Tibial nerve (tissue), 4 donors: ENCODE data around the gene H3-3A. TPM values are rescaled to one million over a fixed set of nuclear protein-coding genes. Genes with fewer than 3 reads are reported as not detected.

ENCODE experiments used
- DNase-seq, 2 donors: peaks; one replicate each; pipeline ENCODE4 v3.0.0-alpha.2; 2019; ENCODE audit warnings: low spot score in 2 of 2
- H3K27ac ChIP-seq, 4 donors: fragments of 200-600 bp; sonication (generic) in 3 of 4; one replicate each; pipeline ENCODE4 v1.5.1; 2017 to 2019; ENCODE audit warnings: mild to moderate bottlenecking in 1 of 4
- H3K27me3 ChIP-seq, 2 donors: fragments of 200-600 bp; sonication (generic) in 1 of 2; one replicate each; pipeline versions ENCODE4 v1.5.1 to v1.6.0; 2017 to 2019
- H3K36me3 ChIP-seq, 3 donors: fragments of 200-600 bp; sonication (generic); one replicate each; pipeline ENCODE4 v1.5.1; 2018 to 2019
- H3K4me1 ChIP-seq, 4 donors: fragments of 200-600 bp; sonication (generic) in 3 of 4; one replicate each; pipeline ENCODE4 v1.5.1; 2017 to 2019
- H3K4me3 ChIP-seq, 4 donors: fragments of 200-600 bp; sonication (generic) in 3 of 4; one replicate each; pipeline ENCODE4 v1.5.1; 2017 to 2019; ENCODE audit warnings: mild to moderate bottlenecking in 1 of 4, moderate library complexity in 1 of 4
- H3K9me3 ChIP-seq, 4 donors: fragments of 200-600 bp; sonication (generic) in 3 of 4; one replicate each; pipeline ENCODE4 v1.5.1; 2017 to 2019
- EP300 ChIP-seq, 2 donors: sonication (generic); formaldehyde crosslinking; IDR thresholded peaks; one replicate each; pipeline ENCODE4 v1.6.1; 2017; ENCODE audit warnings: antibody characterized with exemption in 2 of 2, mild to moderate bottlenecking in 1 of 2
- POLR2A ChIP-seq, 2 donors: fragments of 450-650 bp; IDR thresholded peaks; one replicate each; pipeline ENCODE4 v1.6.1; 2017; ENCODE audit warnings: antibody characterized with exemption in 2 of 2, mild to moderate bottlenecking in 2 of 2, moderate library complexity in 2 of 2
- WGBS, 2 donors: methylation state at CpG; one replicate each; pipeline ENCODE4 v1.1.5; 2018; 5-methylcytosine and 5-hydroxymethylcytosine counted together
- total RNA-seq, 4 donors: library from RNA; depleted of rRNA; stranded (reverse); fragments of >200 nt; gene quantifications; one replicate each; pipeline ENCODE4 v1.1.0, GENCODE V29; 2016
- TF ChIP-seq, protein P1 (sequence below), 5 experiments: fragments of 200-600 bp in 3 of 5; fragments of 450-650 bp in 2 of 5; sonication (generic) in 3 of 5; IDR thresholded peaks; one replicate each; pipeline ENCODE4 v1.5.1; 2016 to 2019; ENCODE audit warnings: antibody characterized with exemption in 5 of 5, mild to moderate bottlenecking in 3 of 5, moderate library complexity in 2 of 5

Gene H3-3A
- total RNA-seq, 4 donors from 2014 or later = 193 to 204 (median 197) TPM

DNA sequence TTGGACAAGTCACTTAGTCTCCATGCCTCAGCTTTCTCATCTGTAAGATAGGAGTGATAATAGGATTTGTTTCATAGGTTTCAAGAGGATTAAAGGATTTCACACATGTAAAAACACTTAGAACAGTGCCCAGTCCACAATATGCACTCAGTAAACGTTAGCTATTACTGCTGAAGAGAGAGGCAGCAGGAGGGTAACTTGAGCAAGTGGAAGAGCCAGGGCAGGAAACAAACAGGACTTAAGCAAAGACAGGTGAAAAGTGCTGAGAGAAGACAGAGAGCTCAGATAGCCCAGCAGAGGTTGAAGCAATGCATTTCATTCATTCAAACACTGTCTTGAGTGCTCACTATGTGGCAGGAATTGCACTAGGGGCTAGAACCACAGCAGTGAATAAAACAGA, 21.1 kb upstream of the H3-3A start:
- Histone ChIP-seq H3K4me3 (no peak overlapping the region), H3K4me1 (no peaks in the 10 kb centered on the region), H3K9me3 (no peaks in the 10 kb centered on the region), H3K27me3 (no peaks in the 10 kb centered on the region), H3K27ac (no peak overlapping the region), H3K36me3 (peaks cover 0 to 8% (median 0%) of the 10 kb centered on the region in 3 donors)
- DNase-seq = no peak
- TF ChIP-seq EP300 (IDR thresholded peaks at IDR 0.05) (no peak), POLR2A (IDR thresholded peaks at IDR 0.05) (no peak)
- TF ChIP-seq, protein P1, sequence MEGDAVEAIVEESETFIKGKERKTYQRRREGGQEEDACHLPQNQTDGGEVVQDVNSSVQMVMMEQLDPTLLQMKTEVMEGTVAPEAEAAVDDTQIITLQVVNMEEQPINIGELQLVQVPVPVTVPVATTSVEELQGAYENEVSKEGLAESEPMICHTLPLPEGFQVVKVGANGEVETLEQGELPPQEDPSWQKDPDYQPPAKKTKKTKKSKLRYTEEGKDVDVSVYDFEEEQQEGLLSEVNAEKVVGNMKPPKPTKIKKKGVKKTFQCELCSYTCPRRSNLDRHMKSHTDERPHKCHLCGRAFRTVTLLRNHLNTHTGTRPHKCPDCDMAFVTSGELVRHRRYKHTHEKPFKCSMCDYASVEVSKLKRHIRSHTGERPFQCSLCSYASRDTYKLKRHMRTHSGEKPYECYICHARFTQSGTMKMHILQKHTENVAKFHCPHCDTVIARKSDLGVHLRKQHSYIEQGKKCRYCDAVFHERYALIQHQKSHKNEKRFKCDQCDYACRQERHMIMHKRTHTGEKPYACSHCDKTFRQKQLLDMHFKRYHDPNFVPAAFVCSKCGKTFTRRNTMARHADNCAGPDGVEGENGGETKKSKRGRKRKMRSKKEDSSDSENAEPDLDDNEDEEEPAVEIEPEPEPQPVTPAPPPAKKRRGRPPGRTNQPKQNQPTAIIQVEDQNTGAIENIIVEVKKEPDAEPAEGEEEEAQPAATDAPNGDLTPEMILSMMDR (IDR thresholded peaks at IDR 0.05) = no peak
- WGBS, 2 donors = 29 to 32% methylated on average over 1 of the region's 1 CpG

DNA sequence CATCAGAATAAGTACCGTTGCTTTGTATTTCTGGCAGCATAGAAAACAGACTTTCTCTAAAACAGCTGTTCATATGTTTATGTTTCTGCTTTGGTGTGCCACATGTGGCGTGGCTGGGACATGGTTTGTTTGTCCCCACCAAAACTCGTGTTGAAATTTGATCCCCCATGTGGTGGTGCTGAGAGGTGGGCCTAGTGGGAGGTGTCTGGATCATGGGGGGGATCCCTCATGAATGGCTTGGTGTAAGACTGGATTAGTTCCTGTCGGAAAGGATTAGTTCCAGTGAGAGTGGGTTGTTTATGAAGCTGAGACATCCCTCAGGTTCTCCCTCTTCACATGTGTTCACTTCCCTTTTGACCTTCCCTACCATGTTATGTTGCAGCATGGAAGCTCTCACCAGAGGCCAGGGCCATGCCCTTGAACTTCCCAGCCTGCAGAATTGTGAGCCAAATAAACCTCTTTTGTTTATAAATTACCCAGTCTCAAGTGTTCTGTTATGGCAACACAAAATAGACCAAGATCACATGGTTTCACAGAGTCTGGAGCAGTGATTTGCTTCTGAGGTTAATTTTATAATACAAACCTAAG, 17.9 kb upstream of the H3-3A start:
- DNase-seq = no peak

GRCh38 chr1:226046240-226046639, 16.3 kb upstream of the H3-3A start:
- no peak overlapping the region for H3K4me3 ChIP-seq
- H3K27ac ChIP-seq = no peak overlapping the region
- H3K4me1 ChIP-seq = peaks cover 0 to 3% (median 0%) of the 10 kb centered on the region in 4 donors
- H3K27me3 ChIP-seq = no peaks in the 10 kb centered on the region
- WGBS, 2 donors = 78 to 85% methylated on average over 6 of the region's 6 CpGs
- peaks cover 0 to 8% (median 0%) of the 10 kb centered on the region in 3 donors for H3K36me3 ChIP-seq
- TF ChIP-seq, protein P1 (IDR thresholded peaks at IDR 0.05) = no peak
- TF ChIP-seq POLR2A (IDR thresholded peaks at IDR 0.05) (no peak), EP300 (IDR thresholded peaks at IDR 0.05) (no peak)
- no peaks in the 10 kb centered on the region for H3K9me3 ChIP-seq
- no peak for DNase-seq

More for the DNA sequence above, 17.9 kb upstream of the H3-3A start:
- 53 to 65% methylated on average over 4 of the region's 4 CpGs for WGBS, 2 donors
- no peak overlapping the region for H3K27ac ChIP-seq
- no peak overlapping the region for H3K4me3 ChIP-seq
- H3K9me3 ChIP-seq = no peaks in the 10 kb centered on the region
- H3K36me3 ChIP-seq = peaks cover 0 to 8% (median 0%) of the 10 kb centered on the region in 3 donors
- H3K4me1 ChIP-seq = peaks cover 0 to 3% (median 0%) of the 10 kb centered on the region in 4 donors
- TF ChIP-seq EP300 (IDR thresholded peaks at IDR 0.05) = no peak
- no peak for TF ChIP-seq POLR2A (IDR thresholded peaks at IDR 0.05)
- TF ChIP-seq, protein P1 (IDR thresholded peaks at IDR 0.05) = no peak
- H3K27me3 ChIP-seq = no peaks in the 10 kb centered on the region

- H3K4me1 ChIP-seq = peaks cover 0 to 3% (median 0%) of the 10 kb centered on the region in 4 donors
- 32% methylated on average over 1 of the region's 1 CpG for WGBS, 2 donors
- H3K4me3 ChIP-seq = no peak overlapping the region
- no peak for DNase-seq
- H3K36me3 ChIP-seq = peaks cover 0 to 15% (median 0%) of the 10 kb centered on the region in 3 donors
- TF ChIP-seq POLR2A (IDR thresholded peaks at IDR 0.05) = no peak
- TF ChIP-seq, protein P1 (IDR thresholded peaks at IDR 0.05) = no peak
- no peak for TF ChIP-seq EP300 (IDR thresholded peaks at IDR 0.05)
- no peaks in the 10 kb centered on the region for H3K27me3 ChIP-seq
- H3K27ac ChIP-seq = no peak overlapping the region
- H3K9me3 ChIP-seq = no peaks in the 10 kb centered on the region
These were observed 15.0 kb upstream of the H3-3A start for GRCh38 chr1:226047495-226047894.

GRCh38 chr1:226048886-226049285, 13.6 kb upstream of the H3-3A start:
- TF ChIP-seq POLR2A (IDR thresholded peaks at IDR 0.05) (no peak), EP300 (IDR thresholded peaks at IDR 0.05) (no peak)
- TF ChIP-seq, protein P1 (IDR thresholded peaks at IDR 0.05) = no peak
- WGBS, 2 donors = 94 to 100% methylated on average over 1 of the region's 1 CpG
- H3K27me3 ChIP-seq = no peaks in the 10 kb centered on the region
- H3K4me1 ChIP-seq = peaks cover 0 to 3% (median 0%) of the 10 kb centered on the region in 4 donors
- no peak for DNase-seq
- H3K9me3 ChIP-seq = no peaks in the 10 kb centered on the region
- peaks cover 0 to 15% (median 0%) of the 10 kb centered on the region in 3 donors for H3K36me3 ChIP-seq
- H3K27ac ChIP-seq = no peak overlapping the region
- H3K4me3 ChIP-seq = no peak overlapping the region
